Brain microvascular endothelial cell (primary cell): ENCODE results near the gene MACROH2A2.

Source experiments
- DNase-seq: peaks from one replicate; pipeline ENCODE4 v3.0.0-alpha.2; 2020
- H3K27ac ChIP-seq: fragments of 250-450 bp; sonication (Bioruptor Pico); 2 replicates; pipeline ENCODE4 v1.5.1; 2020; ENCODE audit warnings: mild to moderate bottlenecking, moderate library complexity
- H3K27me3 ChIP-seq: fragments of 250-450 bp; sonication (Bioruptor Pico); replicated peaks from 2 replicates; pipeline ENCODE4 v1.5.1; 2020; ENCODE audit warnings: mild to moderate bottlenecking
- H3K36me3 ChIP-seq: fragments of 250-450 bp; sonication (Bioruptor Pico); replicated peaks from 2 replicates; pipeline ENCODE4 v1.5.1; 2020; ENCODE audit warnings: mild to moderate bottlenecking
- H3K4me3 ChIP-seq: 2 replicates; pipeline ENCODE4 v1.5.1; 2011; ENCODE audit warnings: low read depth, mild to moderate bottlenecking, control low read depth, low read length, moderate library complexity
- in situ Hi-C: cut with HindIII; loops from 2 replicates; pipeline ENCODE4 v1.10.0; 2017; ENCODE audit warnings: low sequenced_read_pairs, low pct_ligation_motif_present
- TF ChIP-seq, protein P1 (sequence below): IDR thresholded peaks from 2 replicates; pipeline ENCODE4 v1.5.1; 2011; ENCODE audit warnings: low read depth, mild to moderate bottlenecking, moderate library complexity, low read length, control low read depth, inconsistent platforms; ENCODE audit errors: missing control alignments

Gene MACROH2A2

DNA sequence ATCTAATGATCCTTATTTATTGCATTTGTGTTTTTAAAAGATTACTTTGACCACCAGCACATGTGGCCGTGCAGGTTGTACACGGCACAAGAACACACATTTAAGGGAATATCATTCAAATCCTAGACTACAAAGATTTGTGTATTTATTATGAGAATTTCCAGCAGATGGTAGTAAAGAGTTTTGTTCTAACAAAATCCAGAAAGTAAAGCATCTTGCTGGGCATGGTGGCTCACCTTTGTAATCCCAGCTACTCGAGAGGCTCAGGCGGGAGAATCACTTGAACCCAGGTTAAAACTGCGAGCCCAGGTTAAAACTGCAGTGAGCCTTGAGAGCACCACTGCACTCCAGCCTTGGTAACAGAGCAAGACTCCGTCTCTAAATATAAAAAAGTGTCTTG is 31.5 kb downstream of the MACROH2A2 start:
- in situ Hi-C loops: no loop called here
- TF ChIP-seq, protein P1, sequence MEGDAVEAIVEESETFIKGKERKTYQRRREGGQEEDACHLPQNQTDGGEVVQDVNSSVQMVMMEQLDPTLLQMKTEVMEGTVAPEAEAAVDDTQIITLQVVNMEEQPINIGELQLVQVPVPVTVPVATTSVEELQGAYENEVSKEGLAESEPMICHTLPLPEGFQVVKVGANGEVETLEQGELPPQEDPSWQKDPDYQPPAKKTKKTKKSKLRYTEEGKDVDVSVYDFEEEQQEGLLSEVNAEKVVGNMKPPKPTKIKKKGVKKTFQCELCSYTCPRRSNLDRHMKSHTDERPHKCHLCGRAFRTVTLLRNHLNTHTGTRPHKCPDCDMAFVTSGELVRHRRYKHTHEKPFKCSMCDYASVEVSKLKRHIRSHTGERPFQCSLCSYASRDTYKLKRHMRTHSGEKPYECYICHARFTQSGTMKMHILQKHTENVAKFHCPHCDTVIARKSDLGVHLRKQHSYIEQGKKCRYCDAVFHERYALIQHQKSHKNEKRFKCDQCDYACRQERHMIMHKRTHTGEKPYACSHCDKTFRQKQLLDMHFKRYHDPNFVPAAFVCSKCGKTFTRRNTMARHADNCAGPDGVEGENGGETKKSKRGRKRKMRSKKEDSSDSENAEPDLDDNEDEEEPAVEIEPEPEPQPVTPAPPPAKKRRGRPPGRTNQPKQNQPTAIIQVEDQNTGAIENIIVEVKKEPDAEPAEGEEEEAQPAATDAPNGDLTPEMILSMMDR: no peak
- Histone ChIP-seq H3K36me3 (no peaks in the 10 kb centered on the region), H3K4me3 (no peak overlapping the region), H3K27me3 (no peaks in the 10 kb centered on the region), H3K27ac (no peak overlapping the region)
- DNase-seq: no peak

- no peaks in the 10 kb centered on the region for H3K27me3 ChIP-seq
- no peak for DNase-seq
- H3K36me3 ChIP-seq: no peaks in the 10 kb centered on the region
- H3K27ac ChIP-seq: no peak overlapping the region
- H3K4me3 ChIP-seq: no peak overlapping the region
- in situ Hi-C loops: no loop called here
- TF ChIP-seq, protein P1: no peak
These were observed 33.4 kb downstream of the MACROH2A2 start for GRCh38 chr10:70085975-70086613.

GRCh38 chr10:70087616-70088307 is 35.1 kb downstream of the MACROH2A2 start:
- DNase-seq: no peak

GRCh38 chr10:70088308-70088698 is 35.7 kb downstream of the MACROH2A2 start:
- Histone ChIP-seq H3K27me3 (no peaks in the 10 kb centered on the region), H3K27ac (no peak overlapping the region), H3K36me3 (no peaks in the 10 kb centered on the region), H3K4me3 (no peak overlapping the region)
- no peak for DNase-seq
- TF ChIP-seq, protein P1: no peak
- in situ Hi-C loops: no loop called here

More at GRCh38 chr10:70087616-70088307, 35.1 kb downstream of the MACROH2A2 start:
- Histone ChIP-seq H3K4me3 (no peak overlapping the region), H3K36me3 (no peaks in the 10 kb centered on the region), H3K27me3 (no peaks in the 10 kb centered on the region), H3K27ac (no peak overlapping the region)
- TF ChIP-seq, protein P1: no peak
- in situ Hi-C loops: no loop called here

- no peak for DNase-seq
- Histone ChIP-seq H3K27ac (no peak overlapping the region), H3K4me3 (no peak overlapping the region), H3K27me3 (no peaks in the 10 kb centered on the region), H3K36me3 (peaks cover 3% of the 10 kb centered on the region)
- TF ChIP-seq, protein P1: no peak
- in situ Hi-C loops: no loop called here
These were observed 37.4 kb downstream of the MACROH2A2 start for GRCh38 chr10:70090013-70090412.

DNA sequence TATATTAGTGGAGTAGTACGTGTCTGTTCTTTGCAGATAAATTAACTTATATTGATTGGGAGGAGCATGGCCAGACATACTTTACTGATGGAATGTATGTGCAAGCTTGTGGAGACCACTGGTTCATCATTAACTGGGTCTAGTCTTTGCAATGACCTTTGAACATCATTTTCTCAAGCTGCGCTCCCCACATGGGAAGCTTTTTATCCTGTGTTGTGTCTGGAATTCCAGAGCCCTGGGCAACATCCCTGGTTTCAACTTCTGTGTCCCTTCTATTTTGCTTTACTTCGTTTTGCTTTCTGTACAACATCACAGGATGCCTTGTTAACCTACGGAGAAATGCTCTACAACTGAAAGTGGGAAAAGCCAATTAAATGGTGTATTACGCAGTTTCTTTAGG is 38.3 kb downstream of the MACROH2A2 start:
- peaks cover 3% of the 10 kb centered on the region for H3K36me3 ChIP-seq
- in situ Hi-C loops: no loop called here
- H3K4me3 ChIP-seq: no peak overlapping the region
- no peaks in the 10 kb centered on the region for H3K27me3 ChIP-seq
- no peak for DNase-seq
- TF ChIP-seq, protein P1: no peak
- H3K27ac ChIP-seq: no peak overlapping the region
